CD4-positive, CD25-positive, alpha-beta regulatory T cell (primary cell): ENCODE results near the gene LEKR1. TPM values are rescaled to one million over a fixed set of nuclear protein-coding genes. Genes with fewer than 3 reads are reported as not detected.
"Not testable (repeated sequence)": the region's sequence is repeated elsewhere in the genome, so short reads cannot be mapped to it uniquely, and the experiment has no call there.

Experiments used
- ATAC-seq, 2 donors: fragments of 150-1000 bp; cut with Tn5 transposase; one replicate each; pipeline ENCODE4 v1.10.0; 2021; ENCODE audit warnings: low read depth in 2 of 2, moderate number of reproducible peaks in 2 of 2, moderate library complexity in 1 of 2
- DNase-seq, 3 donors: peaks; one replicate each; pipeline versions ENCODE4 v3.0.0 to v3.0.0-alpha.2; 2012 to 2022; ENCODE audit warnings: mixed read lengths in 1 of 3
- H3K27ac ChIP-seq: one replicate; pipeline ENCODE4 v1.7.0; 2013; ENCODE audit warnings: mild to moderate bottlenecking, low read length; ENCODE audit not compliant: insufficient read depth, poor library complexity, severe bottlenecking
- H3K27me3 ChIP-seq: one replicate; pipeline ENCODE4 v1.7.0; 2013; ENCODE audit warnings: low read length; ENCODE audit not compliant: control insufficient read depth, insufficient read depth
- H3K36me3 ChIP-seq: one replicate; pipeline ENCODE4 v1.7.0; 2013; ENCODE audit warnings: mild to moderate bottlenecking, low read length, moderate library complexity; ENCODE audit not compliant: control insufficient read depth, insufficient read depth
- H3K4me1 ChIP-seq: 2 replicates; pipeline ENCODE4 v1.7.0; 2013; ENCODE audit warnings: mild to moderate bottlenecking, low read length; ENCODE audit not compliant: insufficient read depth, control insufficient read depth, poor library complexity, severe bottlenecking
- H3K4me3 ChIP-seq: one replicate; pipeline ENCODE4 v1.7.0; 2013; ENCODE audit warnings: low read depth, mild to moderate bottlenecking, low read length, moderate library complexity
- H3K9me3 ChIP-seq, 2 experiments: 1 replicate in 1 of 2; 2 replicates in 1 of 2; pipeline ENCODE4 v1.7.0; 2013; ENCODE audit warnings: low read length in 2 of 2, mild to moderate bottlenecking in 1 of 2, moderate library complexity in 1 of 2; ENCODE audit not compliant: control insufficient read depth in 2 of 2
- H3K27ac Mint-ChIP-seq, 3 donors: one replicate each; pipeline ENCODE4 v1.8.0; 2020 to 2022; ENCODE audit warnings: mild to moderate bottlenecking in 3 of 3, mixed read lengths in 3 of 3, moderate library complexity in 2 of 3
- H3K27me3 Mint-ChIP-seq: one replicate; pipeline ENCODE4 v1.8.0; 2022; ENCODE audit warnings: mild to moderate bottlenecking, mixed read lengths
- H3K36me3 Mint-ChIP-seq: one replicate; pipeline ENCODE4 v1.8.0; 2020; ENCODE audit warnings: mixed read lengths
- H3K4me1 Mint-ChIP-seq, 4 donors: one replicate each; pipeline ENCODE4 v1.8.0; 2020 to 2022; ENCODE audit warnings: mixed read lengths in 4 of 4, mild to moderate bottlenecking in 1 of 4
- H3K4me3 Mint-ChIP-seq, 4 donors: one replicate each; pipeline ENCODE4 v1.8.0; 2020 to 2022; ENCODE audit warnings: mild to moderate bottlenecking in 4 of 4, mixed read lengths in 4 of 4, moderate library complexity in 3 of 4
- H3K9me3 Mint-ChIP-seq, 7 donors: one replicate each; pipeline ENCODE4 v1.8.0; 2020 to 2022; ENCODE audit warnings: mixed read lengths in 7 of 7, mild to moderate bottlenecking in 3 of 7, moderate library complexity in 2 of 7
- polyA plus RNA-seq, 4 donors: library from polyadenylated mRNA; unstranded; fragments of 300-500 nt; fragmentation: Illumina TruSeq; gene quantifications; one replicate each; pipeline ENCODE4 v1.2.3, GENCODE V29; 2021
- total RNA-seq: library from RNA; stranded (reverse); gene quantifications from one replicate; pipeline ENCODE4 v1.2.3, GENCODE V29; 2022

The LEKR1 gene
- total and polyA plus RNA-seq, 5 donors from 2014 or later: 0.44 to 2.4 (median 0.99) TPM

GRCh38 chr3:156797368-156797767 is 28.8 kb upstream of the LEKR1 start:
- Mint-ChIP-seq H3K27me3 (no peaks in the 10 kb centered on the region), H3K27ac (no peak overlapping the region), H3K4me1 (peaks cover 16 to 22% (median 18%) of the 10 kb centered on the region in 4 donors), H3K4me3 (no peak overlapping the region), H3K9me3 (peaks cover 0 to 19% (median 5%) of the 10 kb centered on the region in 7 donors), H3K36me3 (peaks cover 16% of the 10 kb centered on the region)
- Histone ChIP-seq H3K4me3 (no peak overlapping the region), H3K27ac (no peak overlapping the region), H3K27me3 (no peaks in the 10 kb centered on the region), H3K36me3 (no peaks in the 10 kb centered on the region), H3K9me3 (no peaks in the 10 kb centered on the region), H3K4me1 (no peaks in the 10 kb centered on the region)
- ATAC-seq (no peak), DNase-seq (no peak)

DNA sequence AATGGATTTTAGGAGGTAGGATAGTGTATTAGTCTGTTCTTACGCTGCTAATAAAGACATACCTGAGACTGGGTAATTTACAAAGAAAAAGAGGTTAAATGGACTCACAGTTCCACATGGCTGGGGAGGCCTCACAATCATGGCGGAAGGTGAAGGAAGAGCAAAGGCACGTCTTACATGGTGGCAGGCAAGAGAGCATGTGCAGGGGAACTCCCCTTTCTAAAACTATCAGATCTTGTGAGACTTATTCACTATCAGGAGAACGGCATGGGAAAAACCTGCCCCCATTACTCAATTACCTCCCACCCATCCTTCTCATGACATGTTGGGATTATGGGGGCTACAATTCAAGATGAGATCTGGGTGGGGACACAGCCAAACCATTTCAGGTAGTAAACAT is 25.9 kb upstream of the LEKR1 start:
- H3K4me3 Mint-ChIP-seq, H3K4me3 ChIP-seq, H3K36me3 ChIP-seq, H3K4me1 ChIP-seq, H3K27me3 ChIP-seq, H3K27ac Mint-ChIP-seq, H3K27ac ChIP-seq, DNase-seq, H3K27me3 Mint-ChIP-seq, H3K9me3 ChIP-seq, ATAC-seq: not testable (repeated sequence)
- Mint-ChIP-seq H3K9me3 (peaks cover 0 to 23% (median 7%) of the 10 kb centered on the region in 7 donors), H3K4me1 (peaks cover 0 to 13% (median 8%) of the 10 kb centered on the region in 4 donors), H3K36me3 (peaks cover 19% of the 10 kb centered on the region)

DNA sequence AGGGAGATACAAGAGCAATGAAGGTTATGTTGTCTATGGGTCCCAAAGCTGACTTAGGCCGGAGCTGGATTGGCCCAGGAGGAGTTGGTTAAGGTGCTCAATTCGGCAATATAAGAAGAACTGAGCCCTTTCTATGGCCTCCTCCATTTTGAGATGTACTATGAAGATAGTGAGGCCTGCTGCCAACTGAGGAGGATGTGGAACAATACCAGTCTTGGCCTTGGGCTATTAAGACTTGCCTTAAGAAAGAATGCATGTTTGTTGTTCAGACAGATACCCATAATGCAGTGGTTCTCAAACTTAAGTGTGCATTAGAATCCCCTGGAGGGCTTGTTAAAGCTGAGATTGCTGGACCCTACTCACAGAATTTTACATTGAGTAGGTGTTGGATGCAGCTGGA is 24.4 kb upstream of the LEKR1 start:
- Histone ChIP-seq H3K27me3 (no peaks in the 10 kb centered on the region), H3K9me3 (peaks cover 0 to 4% of the 10 kb centered on the region in 2 experiments), H3K36me3 (no peaks in the 10 kb centered on the region), H3K4me3 (no peak overlapping the region), H3K4me1 (no peaks in the 10 kb centered on the region), H3K27ac (no peak overlapping the region)
- no peak overlapping the region for H3K27ac Mint-ChIP-seq
- H3K4me1 Mint-ChIP-seq: peaks cover 0 to 9% (median 2%) of the 10 kb centered on the region in 4 donors
- H3K9me3 Mint-ChIP-seq: peaks cover 0 to 23% (median 7%) of the 10 kb centered on the region in 7 donors
- peaks cover 4% of the 10 kb centered on the region for H3K27me3 Mint-ChIP-seq
- peaks cover 21% of the 10 kb centered on the region for H3K36me3 Mint-ChIP-seq
- DNase-seq: no peak
- H3K4me3 Mint-ChIP-seq: no peak overlapping the region
- no peak for ATAC-seq

DNA sequence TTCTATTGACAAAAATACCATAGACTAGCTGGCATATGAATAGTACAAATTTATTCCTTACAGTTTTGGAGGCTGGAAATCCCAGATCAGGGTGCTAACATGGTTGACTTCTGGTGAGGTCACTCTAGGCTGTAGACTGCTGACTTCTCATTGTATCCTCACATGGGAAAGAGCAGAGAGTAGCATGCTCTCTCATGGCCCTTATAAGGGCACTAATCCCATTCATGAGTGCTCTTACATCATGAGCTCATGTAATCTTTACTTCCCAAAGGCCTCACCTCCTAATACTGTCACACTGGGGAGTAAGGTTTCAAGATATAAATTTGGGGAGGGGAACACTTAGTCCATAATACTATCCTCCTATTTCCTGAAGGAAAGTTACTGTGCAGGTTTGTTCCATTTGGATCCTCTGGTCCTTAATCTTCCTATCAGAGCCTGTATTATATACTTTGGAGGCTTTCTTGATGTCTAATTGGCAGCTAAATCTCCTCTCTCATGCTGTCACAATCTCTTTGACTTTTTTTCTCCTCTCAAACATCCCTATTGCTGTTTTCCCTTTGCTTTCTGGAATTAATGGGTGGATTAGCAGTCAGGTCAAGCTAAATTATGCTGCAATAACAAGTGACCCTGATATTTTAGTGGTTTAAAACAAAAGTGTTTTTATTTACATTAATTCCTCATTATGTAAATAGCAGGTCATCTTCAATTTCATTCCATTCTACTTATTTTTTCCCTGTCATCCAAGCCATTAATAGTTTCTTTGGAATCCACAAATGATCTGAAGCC is 23.1 kb upstream of the LEKR1 start:
- Histone ChIP-seq H3K27me3 (no peaks in the 10 kb centered on the region), H3K4me1 (no peaks in the 10 kb centered on the region), H3K36me3 (no peaks in the 10 kb centered on the region), H3K9me3 (peaks cover 0 to 4% of the 10 kb centered on the region in 2 experiments), H3K4me3 (no peak overlapping the region), H3K27ac (no peak overlapping the region)
- no peak overlapping the region for H3K4me3 Mint-ChIP-seq
- peaks cover 4% of the 10 kb centered on the region for H3K27me3 Mint-ChIP-seq
- peaks cover 0 to 9% (median 4%) of the 10 kb centered on the region in 4 donors for H3K4me1 Mint-ChIP-seq
- H3K36me3 Mint-ChIP-seq: peaks cover 25% of the 10 kb centered on the region
- H3K27ac Mint-ChIP-seq: peak overlapping the region in 1 of 3 donors; percentile 20
- ATAC-seq (no peak), DNase-seq (no peak)
- peaks cover 0 to 23% (median 7%) of the 10 kb centered on the region in 7 donors for H3K9me3 Mint-ChIP-seq

- H3K9me3 ChIP-seq: peaks cover 0 to 4% of the 10 kb centered on the region in 2 experiments
- H3K27ac Mint-ChIP-seq: peak overlapping the region in 1 of 3 donors; percentile 72
- peaks cover 25% of the 10 kb centered on the region for H3K36me3 Mint-ChIP-seq
- ATAC-seq: no peak
- H3K4me3 ChIP-seq: no peak overlapping the region
- no peak overlapping the region for H3K4me3 Mint-ChIP-seq
- no peak for DNase-seq
- H3K9me3 Mint-ChIP-seq: peaks cover 0 to 20% (median 7%) of the 10 kb centered on the region in 7 donors
- peaks cover 0 to 7% (median 2%) of the 10 kb centered on the region in 4 donors for H3K4me1 Mint-ChIP-seq
- H3K27me3 ChIP-seq: no peaks in the 10 kb centered on the region
- peaks cover 4% of the 10 kb centered on the region for H3K27me3 Mint-ChIP-seq
- H3K36me3 ChIP-seq: no peaks in the 10 kb centered on the region
- H3K4me1 ChIP-seq: no peaks in the 10 kb centered on the region
- H3K27ac ChIP-seq: no peak overlapping the region
Measured at GRCh38 chr3:156803952-156804741, 22.0 kb upstream of the LEKR1 start.

- no peak overlapping the region for H3K27ac ChIP-seq
Measured at GRCh38 chr3:156806698-156807097, 19.5 kb upstream of the LEKR1 start.

GRCh38 chr3:156808025-156808424 is 18.1 kb upstream of the LEKR1 start:
- Mint-ChIP-seq H3K27ac (peak overlapping the region in 1 of 3 donors; percentile 69), H3K36me3 (peaks cover 28% of the 10 kb centered on the region), H3K4me1 (peaks cover 8 to 19% (median 16%) of the 10 kb centered on the region in 4 donors), H3K9me3 (peaks cover 0 to 8% (median 4%) of the 10 kb centered on the region in 7 donors), H3K4me3 (no peak overlapping the region), H3K27me3 (peaks cover 4% of the 10 kb centered on the region)
- DNase-seq (no peak), ATAC-seq (no peak)
- no peaks in the 10 kb centered on the region for H3K27me3 ChIP-seq
- peaks cover 0 to 4% of the 10 kb centered on the region in 2 experiments for H3K9me3 ChIP-seq
- H3K4me3 ChIP-seq: no peak overlapping the region
- H3K27ac ChIP-seq: no peak overlapping the region
- H3K4me1 ChIP-seq: peaks cover 3% of the 10 kb centered on the region
- no peaks in the 10 kb centered on the region for H3K36me3 ChIP-seq

More at GRCh38 chr3:156806698-156807097, 19.5 kb upstream of the LEKR1 start:
- Histone ChIP-seq H3K9me3 (peaks cover 0 to 4% of the 10 kb centered on the region in 2 experiments), H3K27me3 (no peaks in the 10 kb centered on the region), H3K4me1 (no peaks in the 10 kb centered on the region), H3K36me3 (no peaks in the 10 kb centered on the region), H3K4me3 (no peak overlapping the region)
- peaks cover 0 to 11% (median 7%) of the 10 kb centered on the region in 4 donors for H3K4me1 Mint-ChIP-seq
- DNase-seq (no peak), ATAC-seq (no peak)
- H3K4me3 Mint-ChIP-seq: no peak overlapping the region
- peaks cover 28% of the 10 kb centered on the region for H3K36me3 Mint-ChIP-seq
- H3K27me3 Mint-ChIP-seq: peaks cover 4% of the 10 kb centered on the region
- H3K9me3 Mint-ChIP-seq: peaks cover 0 to 8% (median 4%) of the 10 kb centered on the region in 7 donors
- H3K27ac Mint-ChIP-seq: no peak overlapping the region
